Stimulated activated CD4-positive, alpha-beta T cell treated with anti-CD3 and anti-CD28 coated beads, Interleukin-2, amount 100 ng/mL, for 48 hours (primary cell): ENCODE measurements around the gene AHNAK.
"Not testable (repeated sequence)": the region's sequence is repeated elsewhere in the genome, so short reads cannot be mapped to it uniquely, and the experiment has no call there.

Experiments used
- DNase-seq, 2 donors: peaks; one replicate each; pipeline ENCODE4 v3.0.0-alpha.2; 2020

AHNAK gene

GRCh38 chr11:62514151-62514550, 32.5 kb downstream of the AHNAK start:
- DNase-seq = no peak

GRCh38 chr11:62513626-62514025, 33.0 kb downstream of the AHNAK start:
- no peak for DNase-seq

- no peak for DNase-seq
These were observed 33.6 kb downstream of the AHNAK start for GRCh38 chr11:62512961-62513360.

GRCh38 chr11:62508336-62509058, 38.1 kb downstream of the AHNAK start:
- no peak for DNase-seq

- no peak for DNase-seq
These were observed 39.5 kb downstream of the AHNAK start for GRCh38 chr11:62507125-62507422.

GRCh38 chr11:62506413-62507124, 40.0 kb downstream of the AHNAK start:
- no peak for DNase-seq

- DNase-seq = no peak
These were observed 41.0 kb downstream of the AHNAK start for GRCh38 chr11:62505440-62506091.

GRCh38 chr11:62505059-62505439, 41.6 kb downstream of the AHNAK start:
- DNase-seq = no peak

- no peak for DNase-seq
These were observed 42.2 kb downstream of the AHNAK start for GRCh38 chr11:62504158-62504973.

- DNase-seq = no peak
These were observed 44.4 kb downstream of the AHNAK start for GRCh38 chr11:62502030-62502730.

GRCh38 chr11:62501432-62501891, 45.1 kb downstream of the AHNAK start:
- DNase-seq = no peak

GRCh38 chr11:62500650-62501030, 46.0 kb downstream of the AHNAK start:
- no peak for DNase-seq

- no peak for DNase-seq
These were observed 46.5 kb downstream of the AHNAK start for GRCh38 chr11:62499944-62500649.

GRCh38 chr11:62499311-62499943, 47.2 kb downstream of the AHNAK start:
- DNase-seq = not testable (repeated sequence)

GRCh38 chr11:62498492-62499286, 47.9 kb downstream of the AHNAK start:
- DNase-seq = no peak

GRCh38 chr11:62498031-62498430, 48.6 kb downstream of the AHNAK start:
- no peak for DNase-seq

GRCh38 chr11:62497132-62497801, 49.3 kb downstream of the AHNAK start:
- DNase-seq = peak in 1 of 2 donors; percentile 7

- DNase-seq = no peak
These were observed 49.9 kb downstream of the AHNAK start for GRCh38 chr11:62496676-62497075.

GRCh38 chr11:62494246-62494645, 52.4 kb downstream of the AHNAK start:
- DNase-seq = no peak

- DNase-seq = no peak
These were observed 52.8 kb downstream of the AHNAK start for GRCh38 chr11:62493801-62494200.
